HL-60 (cell line): ENCODE data around the gene PTK7.

ENCODE experiments used
- DNase-seq, 2 experiments: peaks; one replicate each; pipeline ENCODE4 v3.0.0-alpha.2; 2010 to 2020; ENCODE audit warnings: low read depth in 1 of 2, low spot score in 1 of 2
- H3K27ac ChIP-seq: fragments of 250-450 bp; sonication (Bioruptor Pico); replicated peaks from 2 replicates; pipeline ENCODE4 v1.5.1; 2020; ENCODE audit warnings: mild to moderate bottlenecking, moderate library complexity
- H3K27me3 ChIP-seq: fragments of 250-450 bp; sonication (Bioruptor Pico); 2 replicates; pipeline ENCODE4 v1.5.1; 2021; ENCODE audit warnings: mild to moderate bottlenecking, moderate library complexity; ENCODE audit not compliant: insufficient read depth, poor library complexity, severe bottlenecking
- H3K4me3 ChIP-seq: replicated peaks from 2 replicates; pipeline ENCODE4 v1.5.1; 2011; ENCODE audit warnings: mild to moderate bottlenecking, control low read depth, low read length; ENCODE audit not compliant: insufficient read depth
- GABPA ChIP-seq: IDR thresholded peaks from 2 replicates; pipeline ENCODE4 v1.6.1; 2012; ENCODE audit warnings: low read depth
- POLR2AphosphoS5 ChIP-seq: IDR thresholded peaks from 2 replicates; pipeline ENCODE4 v1.6.1; 2012; ENCODE audit warnings: low read depth
- SPI1 ChIP-seq: IDR thresholded peaks from 2 replicates; pipeline ENCODE4 v1.6.1; 2012; ENCODE audit warnings: low read depth, mild to moderate bottlenecking, borderline replicate concordance
- TF ChIP-seq, protein P1 (sequence below): IDR thresholded peaks from 2 replicates; pipeline ENCODE4 v1.6.1; 2012; ENCODE audit warnings: low read depth; ENCODE audit not compliant: insufficient replicate concordance
- TF ChIP-seq, protein P2 (sequence below): IDR thresholded peaks from one replicate; pipeline ENCODE4 v1.5.1; 2011; ENCODE audit warnings: low read length, control low read depth, inconsistent platforms; ENCODE audit not compliant: insufficient read depth

The PTK7 gene

DNA sequence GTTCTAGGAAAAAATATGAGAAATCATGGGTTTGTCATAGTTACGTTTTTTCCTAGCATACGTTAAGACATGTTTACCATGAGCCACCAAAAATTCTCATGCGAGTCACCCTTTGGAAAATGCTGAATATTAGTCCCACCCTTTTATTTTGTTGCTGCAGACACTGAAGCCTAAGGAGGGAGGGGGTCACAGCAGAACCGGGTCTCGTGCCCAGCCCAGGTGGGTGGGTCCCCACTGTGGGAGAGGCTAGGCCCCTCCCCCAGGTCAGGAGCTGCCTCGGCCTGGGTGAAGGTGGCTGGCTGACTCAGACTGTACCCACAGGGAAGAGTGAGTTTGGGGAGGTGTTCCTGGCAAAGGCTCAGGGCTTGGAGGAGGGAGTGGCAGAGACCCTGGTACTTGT lies 68.8 kb downstream of the PTK7 start:
- Histone ChIP-seq H3K27me3 (no peaks in the 10 kb centered on the region), H3K4me3 (no peak overlapping the region), H3K27ac (no peak overlapping the region)
- DNase-seq: no peak
- TF ChIP-seq, protein P1, sequence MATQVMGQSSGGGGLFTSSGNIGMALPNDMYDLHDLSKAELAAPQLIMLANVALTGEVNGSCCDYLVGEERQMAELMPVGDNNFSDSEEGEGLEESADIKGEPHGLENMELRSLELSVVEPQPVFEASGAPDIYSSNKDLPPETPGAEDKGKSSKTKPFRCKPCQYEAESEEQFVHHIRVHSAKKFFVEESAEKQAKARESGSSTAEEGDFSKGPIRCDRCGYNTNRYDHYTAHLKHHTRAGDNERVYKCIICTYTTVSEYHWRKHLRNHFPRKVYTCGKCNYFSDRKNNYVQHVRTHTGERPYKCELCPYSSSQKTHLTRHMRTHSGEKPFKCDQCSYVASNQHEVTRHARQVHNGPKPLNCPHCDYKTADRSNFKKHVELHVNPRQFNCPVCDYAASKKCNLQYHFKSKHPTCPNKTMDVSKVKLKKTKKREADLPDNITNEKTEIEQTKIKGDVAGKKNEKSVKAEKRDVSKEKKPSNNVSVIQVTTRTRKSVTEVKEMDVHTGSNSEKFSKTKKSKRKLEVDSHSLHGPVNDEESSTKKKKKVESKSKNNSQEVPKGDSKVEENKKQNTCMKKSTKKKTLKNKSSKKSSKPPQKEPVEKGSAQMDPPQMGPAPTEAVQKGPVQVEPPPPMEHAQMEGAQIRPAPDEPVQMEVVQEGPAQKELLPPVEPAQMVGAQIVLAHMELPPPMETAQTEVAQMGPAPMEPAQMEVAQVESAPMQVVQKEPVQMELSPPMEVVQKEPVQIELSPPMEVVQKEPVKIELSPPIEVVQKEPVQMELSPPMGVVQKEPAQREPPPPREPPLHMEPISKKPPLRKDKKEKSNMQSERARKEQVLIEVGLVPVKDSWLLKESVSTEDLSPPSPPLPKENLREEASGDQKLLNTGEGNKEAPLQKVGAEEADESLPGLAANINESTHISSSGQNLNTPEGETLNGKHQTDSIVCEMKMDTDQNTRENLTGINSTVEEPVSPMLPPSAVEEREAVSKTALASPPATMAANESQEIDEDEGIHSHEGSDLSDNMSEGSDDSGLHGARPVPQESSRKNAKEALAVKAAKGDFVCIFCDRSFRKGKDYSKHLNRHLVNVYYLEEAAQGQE: no peak
- no peak for TF ChIP-seq SPI1
- TF ChIP-seq POLR2AphosphoS5: no peak
- TF ChIP-seq GABPA: no peak
- TF ChIP-seq, protein P2, sequence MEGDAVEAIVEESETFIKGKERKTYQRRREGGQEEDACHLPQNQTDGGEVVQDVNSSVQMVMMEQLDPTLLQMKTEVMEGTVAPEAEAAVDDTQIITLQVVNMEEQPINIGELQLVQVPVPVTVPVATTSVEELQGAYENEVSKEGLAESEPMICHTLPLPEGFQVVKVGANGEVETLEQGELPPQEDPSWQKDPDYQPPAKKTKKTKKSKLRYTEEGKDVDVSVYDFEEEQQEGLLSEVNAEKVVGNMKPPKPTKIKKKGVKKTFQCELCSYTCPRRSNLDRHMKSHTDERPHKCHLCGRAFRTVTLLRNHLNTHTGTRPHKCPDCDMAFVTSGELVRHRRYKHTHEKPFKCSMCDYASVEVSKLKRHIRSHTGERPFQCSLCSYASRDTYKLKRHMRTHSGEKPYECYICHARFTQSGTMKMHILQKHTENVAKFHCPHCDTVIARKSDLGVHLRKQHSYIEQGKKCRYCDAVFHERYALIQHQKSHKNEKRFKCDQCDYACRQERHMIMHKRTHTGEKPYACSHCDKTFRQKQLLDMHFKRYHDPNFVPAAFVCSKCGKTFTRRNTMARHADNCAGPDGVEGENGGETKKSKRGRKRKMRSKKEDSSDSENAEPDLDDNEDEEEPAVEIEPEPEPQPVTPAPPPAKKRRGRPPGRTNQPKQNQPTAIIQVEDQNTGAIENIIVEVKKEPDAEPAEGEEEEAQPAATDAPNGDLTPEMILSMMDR: no peak

DNA sequence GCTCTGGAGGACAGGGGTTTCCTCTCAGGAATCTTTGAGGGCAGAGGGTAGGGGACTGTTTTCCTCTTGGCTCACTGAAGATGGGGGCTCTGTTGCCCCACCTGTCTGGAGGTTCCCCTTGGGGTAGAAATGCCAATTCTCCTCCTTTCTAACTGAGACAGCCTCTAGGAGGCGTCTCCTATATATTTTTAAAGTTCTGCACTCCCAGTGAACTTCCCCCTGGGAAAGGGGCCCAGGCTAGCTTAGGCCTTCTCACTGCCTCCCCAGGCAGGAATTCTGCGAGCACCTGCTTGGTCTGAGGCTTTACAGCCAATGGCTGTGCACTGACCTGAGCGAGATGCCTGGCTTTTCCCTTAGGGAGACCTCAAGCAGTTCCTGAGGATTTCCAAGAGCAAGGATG lies 70.1 kb downstream of the PTK7 start:
- H3K27me3 ChIP-seq: no peaks in the 10 kb centered on the region
- no peak for DNase-seq
- TF ChIP-seq, protein P2: no peak
- no peak for TF ChIP-seq GABPA
- TF ChIP-seq, protein P1: no peak
- TF ChIP-seq POLR2AphosphoS5: no peak
- no peak for TF ChIP-seq SPI1

DNA sequence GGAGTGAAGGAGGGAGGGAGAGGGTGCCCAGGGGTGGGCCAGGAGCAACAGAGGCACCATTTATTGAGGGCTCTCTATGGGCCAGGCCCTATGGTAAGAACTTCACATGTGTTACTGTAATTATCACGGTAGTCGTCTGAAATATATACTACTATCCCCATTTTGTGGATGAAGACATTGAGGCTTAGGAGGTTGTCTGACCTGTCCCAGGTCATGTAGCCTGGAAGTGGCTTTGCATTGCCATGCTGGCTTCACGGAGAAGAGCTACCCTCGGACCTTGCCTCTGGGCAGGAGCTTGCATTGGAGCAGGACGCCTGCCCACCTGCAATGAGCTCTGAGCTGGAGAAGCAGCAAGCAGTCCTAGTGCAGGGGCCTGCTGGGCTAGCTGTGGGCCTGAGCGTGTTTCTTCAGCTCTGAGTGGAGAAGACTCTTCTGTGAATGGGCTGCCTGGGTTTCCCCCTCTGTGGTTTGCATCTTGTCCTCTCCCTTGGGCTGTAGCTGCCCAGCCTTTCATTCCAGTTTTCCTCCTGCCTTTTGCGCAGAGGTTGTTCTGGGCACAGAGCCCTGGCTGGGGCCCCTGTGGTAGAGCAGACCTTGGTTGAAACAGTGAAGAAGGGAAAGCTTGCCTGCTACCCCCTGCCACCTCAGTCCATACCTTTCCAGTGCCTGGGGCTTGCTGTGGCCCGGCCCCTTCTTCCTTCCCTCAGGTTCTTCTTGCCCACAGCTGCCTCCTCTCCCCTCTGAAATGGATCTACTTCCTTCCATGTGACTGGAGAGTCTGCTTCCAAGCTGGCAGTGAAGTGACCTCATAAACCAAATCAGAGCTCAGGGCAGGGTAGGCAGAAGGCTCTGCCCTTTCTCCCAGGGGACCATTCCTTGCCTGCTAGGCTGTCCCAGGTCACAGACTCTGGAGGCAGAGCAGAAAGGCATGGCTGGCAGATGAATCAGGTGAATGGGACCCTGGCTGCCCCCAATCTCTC lies 70.9 kb downstream of the PTK7 start:
- Histone ChIP-seq H3K27me3 (no peaks in the 10 kb centered on the region), H3K4me3 (no peak overlapping the region), H3K27ac (no peak overlapping the region)
- TF ChIP-seq, protein P1: no peak
- TF ChIP-seq POLR2AphosphoS5 (no peak), SPI1 (no peak), GABPA (no peak)
- TF ChIP-seq, protein P2: no peak
- DNase-seq: no peak

More for the DNA sequence above, 70.1 kb downstream of the PTK7 start:
- no peak overlapping the region for H3K27ac ChIP-seq
- H3K4me3 ChIP-seq: no peak overlapping the region
